HPDE6-E6E7 (cell line): ENCODE results near the gene AKAP9.
"Not testable (repeated sequence)": the region's sequence is repeated elsewhere in the genome, so short reads cannot be mapped to it uniquely, and the experiment has no call there.

Experiments
- DNase-seq: peaks from one replicate; pipeline ENCODE4 v3.0.0; 2011; ENCODE audit warnings: missing footprints; ENCODE audit errors: extremely low spot score

The AKAP9 gene

GRCh38 chr7:92006046-92006445 lies 65.4 kb downstream of the AKAP9 start:
- no peak for DNase-seq

GRCh38 chr7:92010215-92010614 lies 69.6 kb downstream of the AKAP9 start:
- no peak for DNase-seq

- DNase-seq = no peak
These were observed 72.9 kb downstream of the AKAP9 start for GRCh38 chr7:92013611-92014010.

GRCh38 chr7:92020636-92021035 lies 80.0 kb downstream of the AKAP9 start:
- no peak for DNase-seq

GRCh38 chr7:92025260-92025659 lies 84.6 kb downstream of the AKAP9 start:
- peak; percentile 3 for DNase-seq

- DNase-seq = not testable (repeated sequence)
These were observed 86.0 kb downstream of the AKAP9 start for GRCh38 chr7:92026635-92027034.

- not testable (repeated sequence) for DNase-seq
These were observed 86.5 kb downstream of the AKAP9 start for GRCh38 chr7:92027128-92027527.

DNA sequence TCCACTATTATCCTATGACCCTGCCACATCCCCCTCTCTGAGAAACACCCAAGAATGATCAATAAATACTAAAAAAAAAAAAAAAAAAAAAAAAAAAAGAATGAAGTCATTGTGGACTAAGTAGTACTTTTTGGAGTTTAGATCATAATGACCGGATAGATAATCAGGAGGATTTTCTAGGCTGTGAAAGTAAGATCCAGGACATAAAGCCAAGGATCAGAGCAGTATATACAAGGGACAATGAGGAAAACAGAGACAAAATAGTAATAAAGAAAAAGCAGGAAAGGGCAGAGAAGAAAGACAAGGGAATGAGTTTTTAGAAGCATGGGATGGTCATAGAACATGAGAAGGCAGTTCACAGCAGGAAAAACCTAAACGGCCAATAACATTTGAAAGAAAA lies 87.6 kb downstream of the AKAP9 start:
- DNase-seq = no peak

DNA sequence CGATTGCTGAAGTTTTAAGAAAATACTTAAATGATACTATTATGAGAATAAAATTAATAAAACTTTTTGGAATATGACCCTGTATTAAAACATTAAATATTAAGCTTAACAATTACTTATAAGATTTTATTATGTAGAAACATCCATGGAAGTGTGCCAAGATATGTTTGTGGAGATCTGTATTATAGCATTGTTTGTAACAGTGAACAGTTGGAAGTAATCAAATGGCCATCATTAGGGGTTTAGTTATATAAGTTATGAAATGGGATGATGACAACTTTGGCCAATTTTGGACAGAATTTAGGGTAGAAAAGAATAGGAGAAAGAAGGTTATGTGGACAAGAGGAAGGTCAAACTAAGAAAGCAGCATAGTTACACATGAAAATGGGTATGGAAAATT lies 88.0 kb downstream of the AKAP9 start:
- no peak for DNase-seq

DNA sequence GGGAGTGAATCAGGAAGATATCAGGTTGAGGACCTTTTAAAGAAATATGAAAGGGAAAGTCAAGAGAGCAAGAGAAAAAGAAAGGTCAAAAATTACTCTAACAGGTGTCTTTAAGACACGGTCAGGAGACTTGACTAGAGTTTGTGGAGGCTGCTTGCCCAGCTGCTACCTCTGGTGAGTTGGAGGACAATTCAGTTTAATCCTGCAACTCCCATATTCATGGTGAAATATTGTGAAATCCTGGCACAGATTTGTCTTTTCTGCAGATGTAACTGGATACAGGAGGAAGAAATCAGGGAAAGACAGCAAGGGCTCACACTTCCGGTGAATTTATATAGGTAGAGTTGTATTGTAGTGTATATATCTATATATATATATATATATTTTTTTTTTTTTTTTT lies 93.5 kb downstream of the AKAP9 start:
- DNase-seq = no peak

DNA sequence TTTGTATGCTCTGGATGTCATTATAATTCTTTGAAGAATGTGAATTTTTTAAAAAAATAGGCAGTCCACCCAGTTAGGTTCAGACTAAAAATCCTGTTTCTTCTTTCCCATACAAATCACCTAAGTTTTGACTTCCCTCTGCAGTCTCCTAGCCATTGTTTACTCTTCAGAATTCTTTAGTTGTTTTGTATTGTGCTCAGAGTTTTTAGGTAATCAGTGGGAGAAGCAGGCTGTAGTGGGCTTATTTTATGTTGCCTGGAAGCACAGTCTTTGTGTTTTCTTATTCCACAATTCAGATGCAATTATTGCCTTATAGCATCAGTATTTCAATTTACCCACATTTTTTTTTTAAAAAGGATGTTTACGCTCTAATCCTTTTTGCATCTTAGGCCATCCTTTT lies 94.9 kb downstream of the AKAP9 start:
- DNase-seq = no peak

GRCh38 chr7:92039900-92040299 lies 99.2 kb downstream of the AKAP9 start:
- DNase-seq = no peak

DNA sequence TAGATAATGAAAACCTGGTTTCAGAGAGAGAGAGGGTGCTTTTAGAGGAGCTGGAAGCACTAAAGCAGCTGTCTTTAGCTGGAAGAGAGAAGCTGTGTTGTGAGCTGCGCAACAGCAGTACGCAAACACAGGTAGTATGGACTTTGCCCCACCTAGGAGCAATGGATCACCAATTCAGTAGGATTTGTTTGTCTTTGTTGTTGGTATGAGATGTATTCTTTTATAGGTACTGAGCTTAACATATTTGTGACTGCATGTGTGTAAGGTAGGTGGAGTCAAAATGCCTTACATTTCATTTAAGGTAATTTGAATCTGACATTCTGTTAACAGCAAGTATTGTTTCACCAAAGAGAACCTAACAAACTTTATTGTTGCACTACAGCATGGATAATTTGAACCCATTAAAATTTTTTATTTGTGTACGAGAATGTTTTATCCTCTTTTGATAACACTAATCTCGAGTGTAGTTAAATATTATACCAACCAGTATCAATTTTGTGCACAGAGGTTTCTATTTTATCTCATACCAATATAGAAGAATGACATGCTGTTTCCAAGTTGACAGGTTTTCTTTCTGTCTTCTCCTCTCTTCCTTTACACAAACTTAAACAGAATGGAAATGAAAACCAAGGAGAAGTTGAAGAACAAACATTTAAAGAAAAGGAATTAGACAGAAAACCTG lies 101.5 kb downstream of the AKAP9 start:
- no peak for DNase-seq

DNA sequence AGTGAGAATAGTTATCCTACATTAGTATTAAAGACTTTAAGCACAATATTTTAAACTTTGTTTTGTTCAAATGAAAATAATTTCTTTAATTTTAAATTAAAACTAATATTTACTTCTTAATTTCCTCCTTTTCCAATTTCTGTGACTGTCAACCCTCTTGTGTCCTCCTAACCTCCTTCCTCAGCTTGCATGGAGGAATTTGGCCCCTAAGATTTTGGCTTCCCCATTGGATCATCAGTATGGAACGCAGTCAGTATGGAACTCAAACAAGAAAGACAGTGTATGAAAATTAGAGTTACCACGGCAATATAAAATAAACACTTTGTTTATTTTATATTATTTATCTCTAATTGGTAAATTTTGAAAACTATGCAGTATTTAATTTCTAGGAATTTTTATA lies 102.4 kb downstream of the AKAP9 start:
- DNase-seq = no peak

DNA sequence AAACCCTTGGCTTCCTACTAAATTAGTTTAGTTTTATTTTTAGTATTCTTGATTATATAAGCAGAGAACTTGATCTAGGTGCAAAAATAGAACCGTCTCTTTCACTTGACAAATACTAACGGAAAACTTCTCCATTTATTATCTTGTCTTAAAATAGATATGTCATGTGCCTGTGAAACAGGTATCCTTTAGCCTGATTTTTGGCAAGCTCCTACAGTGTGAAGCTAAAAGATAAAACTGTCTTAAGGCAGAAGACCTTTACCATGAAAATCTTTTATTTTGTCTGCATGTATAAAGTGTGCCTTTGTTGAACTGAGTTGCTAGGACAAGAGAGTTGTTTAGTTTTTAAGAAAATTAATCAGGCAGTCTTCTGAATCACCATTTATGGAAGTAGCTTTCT lies 103.0 kb downstream of the AKAP9 start:
- no peak for DNase-seq

DNA sequence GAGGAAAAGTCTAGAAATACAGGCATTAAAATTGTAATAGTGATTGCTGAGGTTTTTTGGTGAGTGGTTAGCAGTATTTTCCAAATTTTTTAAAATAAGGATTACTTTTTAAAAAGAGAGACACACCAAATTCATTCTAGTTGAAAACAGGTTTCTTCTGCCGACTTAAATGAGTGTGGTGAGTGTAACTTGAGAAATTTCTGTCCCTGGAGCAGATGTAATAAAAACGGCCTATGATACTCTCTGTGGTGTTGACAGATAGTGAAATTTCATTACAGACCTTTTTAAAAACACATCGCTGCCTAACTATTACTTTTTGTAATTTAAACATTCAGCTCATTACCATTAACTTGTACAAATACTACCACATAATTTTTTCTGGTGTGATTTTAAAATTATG lies 103.5 kb downstream of the AKAP9 start:
- no peak for DNase-seq

- no peak for DNase-seq
These were observed 104.3 kb downstream of the AKAP9 start for GRCh38 chr7:92044940-92045339.

DNA sequence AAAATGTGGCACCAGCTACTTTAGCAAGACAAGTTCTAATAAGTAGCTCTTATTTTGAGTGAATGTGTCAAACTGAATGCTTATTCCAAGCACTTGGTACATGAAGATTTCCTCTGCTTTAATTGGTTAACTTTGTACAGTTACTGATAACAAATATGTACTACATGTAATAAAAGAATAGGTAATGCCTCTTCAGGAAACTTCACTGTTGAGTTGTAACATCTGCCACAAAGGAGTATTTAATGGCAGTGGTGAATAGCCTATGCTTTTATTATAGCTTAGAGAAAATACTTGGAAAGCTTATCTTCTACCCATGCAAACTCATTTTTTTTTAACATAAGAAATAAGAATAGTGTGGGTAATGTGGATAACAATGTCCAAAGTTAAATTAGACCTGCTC lies 111.0 kb downstream of the AKAP9 start:
- no peak for DNase-seq

DNA sequence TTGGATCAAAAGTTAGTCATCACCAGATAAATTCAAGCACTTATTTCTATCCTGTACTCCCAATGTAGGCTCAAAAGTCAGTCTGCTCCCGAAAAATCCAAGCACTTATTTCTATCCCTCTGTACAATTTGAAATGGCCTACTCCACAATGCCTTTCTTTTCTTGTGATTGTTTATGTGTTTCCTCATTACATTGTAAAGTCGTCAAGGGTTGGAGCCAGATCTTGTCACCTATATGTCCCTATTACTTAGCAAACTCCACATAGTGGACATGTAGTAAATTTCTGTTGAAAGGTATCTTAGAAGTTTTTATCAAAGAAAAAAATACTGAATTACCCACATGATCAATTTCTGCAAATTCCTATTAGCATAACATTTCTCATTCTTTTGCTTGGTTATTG lies 111.5 kb downstream of the AKAP9 start:
- DNase-seq = no peak

DNA sequence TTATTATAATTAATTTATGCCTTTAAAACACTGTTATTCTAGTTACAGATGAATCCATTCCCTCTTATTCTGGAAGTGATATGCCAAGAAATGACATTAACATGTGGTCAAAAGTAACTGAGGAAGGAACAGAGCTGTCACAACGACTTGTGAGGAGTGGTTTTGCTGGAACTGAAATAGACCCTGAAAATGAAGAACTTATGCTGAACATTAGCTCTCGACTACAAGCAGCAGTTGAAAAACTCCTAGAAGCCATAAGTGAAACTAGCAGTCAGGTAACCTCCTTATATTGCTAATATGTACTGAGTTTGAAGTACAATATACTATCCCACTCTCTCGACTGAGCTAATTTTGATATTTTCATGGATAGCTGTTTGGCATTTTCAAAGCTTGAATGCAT lies 112.0 kb downstream of the AKAP9 start:
- no peak for DNase-seq

GRCh38 chr7:92053312-92053711 lies 112.7 kb downstream of the AKAP9 start:
- DNase-seq = no peak

GRCh38 chr7:92056286-92056685 lies 115.6 kb downstream of the AKAP9 start:
- no peak for DNase-seq

DNA sequence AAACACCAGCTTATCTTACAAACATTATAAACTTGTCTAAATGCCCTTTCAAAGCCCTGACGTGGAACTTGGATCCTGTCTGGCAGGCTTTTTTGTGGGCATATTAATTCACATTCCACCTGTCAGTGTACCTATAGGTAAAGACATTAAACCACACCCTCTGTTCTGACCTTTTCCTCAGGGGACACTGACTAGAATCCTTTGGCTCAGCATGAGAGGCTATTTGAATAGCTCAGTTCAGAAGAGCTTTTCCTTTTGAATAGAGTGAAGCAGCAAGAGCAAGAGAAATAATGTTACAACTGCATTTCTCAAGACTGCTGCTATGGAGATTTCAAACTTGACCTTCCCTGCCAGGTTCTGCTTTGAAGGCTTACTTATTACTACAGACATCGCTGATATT lies 116.7 kb downstream of the AKAP9 start:
- peak; percentile 31 for DNase-seq

DNA sequence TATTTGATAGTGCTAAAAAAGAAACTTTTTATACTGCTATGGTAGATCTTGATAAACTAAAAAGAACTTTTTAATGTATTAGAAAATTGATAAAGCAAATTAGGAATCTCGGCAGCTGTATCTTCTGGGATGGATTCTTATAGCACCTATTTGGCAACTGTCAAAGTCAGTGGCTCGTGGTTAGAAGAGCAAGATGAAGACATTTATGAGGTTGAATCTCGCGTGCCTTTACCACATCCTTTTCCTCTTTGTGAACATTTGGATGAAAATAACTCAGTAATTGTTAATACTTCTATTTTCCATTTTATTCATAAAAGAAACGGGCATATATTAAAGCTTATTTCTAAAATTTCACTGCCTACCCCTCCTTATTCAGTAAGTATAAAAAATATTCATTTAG lies 117.4 kb downstream of the AKAP9 start:
- DNase-seq = no peak
